PFSK-1 (cell line): ENCODE results near the gene NRG3.

Experiments
- POLR2AphosphoS5 ChIP-seq: IDR thresholded peaks from 2 replicates; pipeline ENCODE4 v1.6.1; 2012; ENCODE audit warnings: low read depth, mild to moderate bottlenecking, control low read depth, low read length, moderate library complexity
- TAF1 ChIP-seq: IDR thresholded peaks from 2 replicates; pipeline ENCODE4 v1.6.1; 2012; ENCODE audit warnings: low read length, control low read depth, borderline replicate concordance; ENCODE audit not compliant: insufficient read depth
- TF ChIP-seq, protein P1 (sequence below), 2 experiments: IDR thresholded peaks; 2 replicates each; pipeline versions ENCODE4 v1.6.1 to v1.8.0; 2011 to 2012; ENCODE audit warnings: low read depth in 2 of 2, low read length in 2 of 2, control low read depth in 1 of 2, inconsistent platforms in 1 of 2, mild to moderate bottlenecking in 1 of 2, moderate library complexity in 1 of 2; ENCODE audit not compliant: insufficient read depth in 1 of 2

DNA sequence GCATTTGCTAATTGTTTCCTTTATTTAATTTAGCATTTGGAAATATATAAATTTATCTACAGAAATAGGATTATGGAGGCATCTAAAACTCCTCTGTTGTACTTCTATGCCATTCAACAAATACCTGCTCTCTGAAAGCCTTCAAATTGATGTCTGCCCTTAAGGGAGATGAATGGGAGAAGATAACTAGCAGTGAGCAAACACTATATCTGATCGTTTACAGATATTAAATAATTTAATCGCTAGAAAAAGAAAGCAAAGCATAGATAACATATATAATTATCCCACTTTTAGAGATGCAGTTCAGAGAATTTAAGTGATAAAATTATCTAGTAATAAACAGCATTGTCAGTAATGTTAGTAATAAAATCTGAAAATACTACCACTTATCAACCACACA is 524.9 kb downstream of the NRG3 start:
- no peak for TF ChIP-seq POLR2AphosphoS5
- no peak for TF ChIP-seq TAF1
- TF ChIP-seq, protein P1, sequence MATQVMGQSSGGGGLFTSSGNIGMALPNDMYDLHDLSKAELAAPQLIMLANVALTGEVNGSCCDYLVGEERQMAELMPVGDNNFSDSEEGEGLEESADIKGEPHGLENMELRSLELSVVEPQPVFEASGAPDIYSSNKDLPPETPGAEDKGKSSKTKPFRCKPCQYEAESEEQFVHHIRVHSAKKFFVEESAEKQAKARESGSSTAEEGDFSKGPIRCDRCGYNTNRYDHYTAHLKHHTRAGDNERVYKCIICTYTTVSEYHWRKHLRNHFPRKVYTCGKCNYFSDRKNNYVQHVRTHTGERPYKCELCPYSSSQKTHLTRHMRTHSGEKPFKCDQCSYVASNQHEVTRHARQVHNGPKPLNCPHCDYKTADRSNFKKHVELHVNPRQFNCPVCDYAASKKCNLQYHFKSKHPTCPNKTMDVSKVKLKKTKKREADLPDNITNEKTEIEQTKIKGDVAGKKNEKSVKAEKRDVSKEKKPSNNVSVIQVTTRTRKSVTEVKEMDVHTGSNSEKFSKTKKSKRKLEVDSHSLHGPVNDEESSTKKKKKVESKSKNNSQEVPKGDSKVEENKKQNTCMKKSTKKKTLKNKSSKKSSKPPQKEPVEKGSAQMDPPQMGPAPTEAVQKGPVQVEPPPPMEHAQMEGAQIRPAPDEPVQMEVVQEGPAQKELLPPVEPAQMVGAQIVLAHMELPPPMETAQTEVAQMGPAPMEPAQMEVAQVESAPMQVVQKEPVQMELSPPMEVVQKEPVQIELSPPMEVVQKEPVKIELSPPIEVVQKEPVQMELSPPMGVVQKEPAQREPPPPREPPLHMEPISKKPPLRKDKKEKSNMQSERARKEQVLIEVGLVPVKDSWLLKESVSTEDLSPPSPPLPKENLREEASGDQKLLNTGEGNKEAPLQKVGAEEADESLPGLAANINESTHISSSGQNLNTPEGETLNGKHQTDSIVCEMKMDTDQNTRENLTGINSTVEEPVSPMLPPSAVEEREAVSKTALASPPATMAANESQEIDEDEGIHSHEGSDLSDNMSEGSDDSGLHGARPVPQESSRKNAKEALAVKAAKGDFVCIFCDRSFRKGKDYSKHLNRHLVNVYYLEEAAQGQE (IDR thresholded peaks at IDR 0.05; ENCODE audit: insufficient read depth in 1 of 2, low read depth in 2 of 2, low read length in 2 of 2) = no peak
